ENCODE measurements around the gene PODNL1. TPM values are rescaled to one million over a fixed set of nuclear protein-coding genes. Genes with fewer than 3 reads are reported as not detected.

The PODNL1 gene
- polyA plus RNA-seq, 1 donor (not counting 4 experiments of a cell fraction or from before 2014, with no cell fraction given): 1.0 TPM

- no peaks in the 10 kb centered on the region for H4K20me1 ChIP-seq (ENCODE audit: control insufficient read depth, extremely low read depth, insufficient read depth, low read length)
- FAIRE-seq (no peak), DNase-seq (ENCODE audit: low read depth, low spot score) (no peak)
- TF ChIP-seq CTCF (optimal IDR thresholded peaks at IDR 0.05 in 1 of 3, IDR thresholded peaks at IDR 0.05 in 1 of 3, conservative IDR thresholded peaks at IDR 0.05 in 1 of 3; ENCODE audit: extremely low read depth in 1 of 3, insufficient read depth in 2 of 3, low read length in 3 of 3): no peak
- TF ChIP-seq EZH2 (IDR thresholded peaks at IDR 0.05; ENCODE audit: low read length): no peak
- no peak overlapping the region for H3K9ac ChIP-seq (ENCODE audit: control insufficient read depth, extremely low read depth, insufficient read depth, low read length)
- no peaks in the 10 kb centered on the region for H3K79me2 ChIP-seq (ENCODE audit: control insufficient read depth, insufficient read depth, low read length)
- dilution Hi-C loops (cut with MboI; ENCODE audit: extremely low pct_ligation_motif_present, low sequenced_read_pairs): no loop called here
- H3K27ac ChIP-seq (ENCODE audit: control insufficient read depth, insufficient read depth, low read length): no peak overlapping the region
- H2AFZ ChIP-seq (ENCODE audit: control insufficient read depth, low read length): no peak overlapping the region
- H3K27me3 ChIP-seq (ENCODE audit: control insufficient read depth, extremely low read depth, insufficient read depth, low read length): peaks cover 5% of the 10 kb centered on the region
- peaks cover 8 to 15% of the 10 kb centered on the region in 2 experiments for H3K36me3 ChIP-seq (ENCODE audit: control insufficient read depth in 2 of 2, extremely low read depth in 1 of 2, insufficient read depth in 2 of 2, low read length in 2 of 2)
- no peak overlapping the region for H3K4me3 ChIP-seq (ENCODE audit: control insufficient read depth in 2 of 3, extremely low read depth in 1 of 3, insufficient read depth in 2 of 3, low read depth in 1 of 3, low read length in 3 of 3)
- peaks cover 3% of the 10 kb centered on the region for H3K4me1 ChIP-seq (ENCODE audit: control insufficient read depth, extremely low read depth, insufficient read depth, low read length)
- H3K4me2 ChIP-seq (ENCODE audit: control insufficient read depth, extremely low read depth, insufficient read depth, low read depth, low read length): no peak overlapping the region
- H3K9me1 ChIP-seq (ENCODE audit: control insufficient read depth, extremely low read depth, insufficient read depth, low read length): no peaks in the 10 kb centered on the region
- no peaks in the 10 kb centered on the region for H3K9me3 ChIP-seq (ENCODE audit: control insufficient read depth, low read depth, low read length)
Observed at GRCh38 chr19:13929956-13930355, 8.3 kb downstream of the PODNL1 start.

- Histone ChIP-seq H3K4me3 (ENCODE audit: control insufficient read depth in 2 of 3, extremely low read depth in 1 of 3, insufficient read depth in 2 of 3, low read depth in 1 of 3, low read length in 3 of 3) (no peak overlapping the region), H3K27ac (ENCODE audit: control insufficient read depth, insufficient read depth, low read length) (no peak overlapping the region), H3K4me2 (ENCODE audit: control insufficient read depth, extremely low read depth, insufficient read depth, low read depth, low read length) (no peak overlapping the region), H4K20me1 (ENCODE audit: control insufficient read depth, extremely low read depth, insufficient read depth, low read length) (no peaks in the 10 kb centered on the region), H3K4me1 (ENCODE audit: control insufficient read depth, extremely low read depth, insufficient read depth, low read length) (peaks cover 3% of the 10 kb centered on the region), H3K27me3 (ENCODE audit: control insufficient read depth, extremely low read depth, insufficient read depth, low read length) (peaks cover 4% of the 10 kb centered on the region), H2AFZ (ENCODE audit: control insufficient read depth, low read length) (no peak overlapping the region), H3K9ac (ENCODE audit: control insufficient read depth, extremely low read depth, insufficient read depth, low read length) (no peak overlapping the region), H3K9me1 (ENCODE audit: control insufficient read depth, extremely low read depth, insufficient read depth, low read length) (no peaks in the 10 kb centered on the region), H3K36me3 (ENCODE audit: control insufficient read depth in 2 of 2, extremely low read depth in 1 of 2, insufficient read depth in 2 of 2, low read length in 2 of 2) (peaks cover 11 to 15% of the 10 kb centered on the region in 2 experiments), H3K9me3 (ENCODE audit: control insufficient read depth, low read depth, low read length) (no peaks in the 10 kb centered on the region), H3K79me2 (ENCODE audit: control insufficient read depth, insufficient read depth, low read length) (no peaks in the 10 kb centered on the region)
- dilution Hi-C loops (cut with MboI; ENCODE audit: extremely low pct_ligation_motif_present, low sequenced_read_pairs): no loop called here
- no peak for TF ChIP-seq CTCF (optimal IDR thresholded peaks at IDR 0.05 in 1 of 3, IDR thresholded peaks at IDR 0.05 in 1 of 3, conservative IDR thresholded peaks at IDR 0.05 in 1 of 3; ENCODE audit: extremely low read depth in 1 of 3, insufficient read depth in 2 of 3, low read length in 3 of 3)
- no peak for TF ChIP-seq EZH2 (IDR thresholded peaks at IDR 0.05; ENCODE audit: low read length)
- FAIRE-seq (no peak), DNase-seq (ENCODE audit: low read depth, low spot score) (no peak)
Observed at GRCh38 chr19:13929340-13929739, 8.9 kb downstream of the PODNL1 start.

All from keratinocyte (primary cell).